ENCODE measurements around the gene ZNF625.
"Not testable (repeated sequence)": the region's sequence is repeated elsewhere in the genome, so short reads cannot be mapped to it uniquely, and the experiment has no call there.

ZNF625 gene

GRCh38 chr19:12137221-12137940 is 19.2 kb downstream of the ZNF625 start:
- Histone ChIP-seq H3K27me3 (ENCODE audit: control insufficient read depth, insufficient read depth, low read length) (no peaks in the 10 kb centered on the region), H3K4me1 (ENCODE audit: control insufficient read depth, insufficient read depth, low read length) (peaks cover 8% of the 10 kb centered on the region), H3K27ac (ENCODE audit: low read depth, low read length) (no peak overlapping the region), H3K9me3 (ENCODE audit: control insufficient read depth, insufficient read depth, low read length) (peaks cover 34% of the 10 kb centered on the region), H3K4me3 (ENCODE audit: low read depth, low read length) (no peak overlapping the region), H3K36me3 (ENCODE audit: control insufficient read depth, insufficient read depth, low read length) (peaks cover 46% of the 10 kb centered on the region), H3K9ac (ENCODE audit: low read depth, low read length) (no peak overlapping the region)

GRCh38 chr19:12133069-12133468 is 23.5 kb downstream of the ZNF625 start:
- H3K9me3 ChIP-seq (ENCODE audit: control insufficient read depth, insufficient read depth, low read length): peaks cover 54% of the 10 kb centered on the region
- peaks cover 62% of the 10 kb centered on the region for H3K36me3 ChIP-seq (ENCODE audit: control insufficient read depth, insufficient read depth, low read length)
- H3K4me1 ChIP-seq (ENCODE audit: control insufficient read depth, insufficient read depth, low read length): no peaks in the 10 kb centered on the region
- H3K9ac ChIP-seq (ENCODE audit: low read depth, low read length): no peak overlapping the region
- no peak overlapping the region for H3K4me3 ChIP-seq (ENCODE audit: low read depth, low read length)
- no peak overlapping the region for H3K27ac ChIP-seq (ENCODE audit: low read depth, low read length)
- no peaks in the 10 kb centered on the region for H3K27me3 ChIP-seq (ENCODE audit: control insufficient read depth, insufficient read depth, low read length)

- Histone ChIP-seq H3K36me3 (ENCODE audit: control insufficient read depth, insufficient read depth, low read length) (peaks cover 13% of the 10 kb centered on the region), H3K27ac (ENCODE audit: low read depth, low read length) (no peak overlapping the region), H3K9ac (ENCODE audit: low read depth, low read length) (no peak overlapping the region), H3K27me3 (ENCODE audit: control insufficient read depth, insufficient read depth, low read length) (no peaks in the 10 kb centered on the region), H3K4me3 (ENCODE audit: low read depth, low read length) (no peak overlapping the region), H3K9me3 (ENCODE audit: control insufficient read depth, insufficient read depth, low read length) (peaks cover 14% of the 10 kb centered on the region), H3K4me1 (ENCODE audit: control insufficient read depth, insufficient read depth, low read length) (no peaks in the 10 kb centered on the region)
Measured at GRCh38 chr19:12126707-12127106, 29.8 kb downstream of the ZNF625 start.

GRCh38 chr19:12117201-12117970 is 39.1 kb downstream of the ZNF625 start:
- peaks cover 18% of the 10 kb centered on the region for H3K9me3 ChIP-seq (ENCODE audit: control insufficient read depth, insufficient read depth, low read length)

GRCh38 chr19:12113121-12113520 is 43.4 kb downstream of the ZNF625 start:
- no peak overlapping the region for H3K27ac ChIP-seq (ENCODE audit: low read depth, low read length)

More at GRCh38 chr19:12117201-12117970, 39.1 kb downstream of the ZNF625 start:
- no peak overlapping the region for H3K4me3 ChIP-seq (ENCODE audit: low read depth, low read length)
- H3K4me1 ChIP-seq (ENCODE audit: control insufficient read depth, insufficient read depth, low read length): no peaks in the 10 kb centered on the region
- H3K27me3 ChIP-seq (ENCODE audit: control insufficient read depth, insufficient read depth, low read length): no peaks in the 10 kb centered on the region
- H3K9ac ChIP-seq (ENCODE audit: low read depth, low read length): no peak overlapping the region
- peaks cover 36% of the 10 kb centered on the region for H3K36me3 ChIP-seq (ENCODE audit: control insufficient read depth, insufficient read depth, low read length)
- H3K27ac ChIP-seq (ENCODE audit: low read depth, low read length): no peak overlapping the region

GRCh38 chr19:12112701-12113100 is 43.8 kb downstream of the ZNF625 start:
- no peaks in the 10 kb centered on the region for H3K4me1 ChIP-seq (ENCODE audit: control insufficient read depth, insufficient read depth, low read length)
- H3K27me3 ChIP-seq (ENCODE audit: control insufficient read depth, insufficient read depth, low read length): no peaks in the 10 kb centered on the region
- no peak overlapping the region for H3K9ac ChIP-seq (ENCODE audit: low read depth, low read length)
- peaks cover 55% of the 10 kb centered on the region for H3K9me3 ChIP-seq (ENCODE audit: control insufficient read depth, insufficient read depth, low read length)
- peak overlapping the region; percentile 12; the same call in 1 of the 2 replicates for H3K4me3 ChIP-seq (ENCODE audit: low read depth, low read length)
- H3K27ac ChIP-seq (ENCODE audit: low read depth, low read length): peak overlapping the region; percentile 5
- H3K36me3 ChIP-seq (ENCODE audit: control insufficient read depth, insufficient read depth, low read length): peaks cover 69% of the 10 kb centered on the region

More at GRCh38 chr19:12113121-12113520, 43.4 kb downstream of the ZNF625 start:
- Histone ChIP-seq H3K36me3 (ENCODE audit: control insufficient read depth, insufficient read depth, low read length) (peaks cover 69% of the 10 kb centered on the region), H3K4me3 (ENCODE audit: low read depth, low read length) (peak overlapping the region; percentile 12; the same call in 1 of the 2 replicates), H3K27me3 (ENCODE audit: control insufficient read depth, insufficient read depth, low read length) (no peaks in the 10 kb centered on the region), H3K9ac (ENCODE audit: low read depth, low read length) (no peak overlapping the region), H3K4me1 (ENCODE audit: control insufficient read depth, insufficient read depth, low read length) (no peaks in the 10 kb centered on the region), H3K9me3 (ENCODE audit: control insufficient read depth, insufficient read depth, low read length) (peaks cover 55% of the 10 kb centered on the region)

- peak overlapping the region; percentile 54 for H3K27ac ChIP-seq (ENCODE audit: low read depth, low read length)
- H3K27me3 ChIP-seq (ENCODE audit: control insufficient read depth, insufficient read depth, low read length): no peaks in the 10 kb centered on the region
- peaks cover 66% of the 10 kb centered on the region for H3K36me3 ChIP-seq (ENCODE audit: control insufficient read depth, insufficient read depth, low read length)
- no peak overlapping the region for H3K4me3 ChIP-seq (ENCODE audit: low read depth, low read length)
- peaks cover 55% of the 10 kb centered on the region for H3K9me3 ChIP-seq (ENCODE audit: control insufficient read depth, insufficient read depth, low read length)
- no peak overlapping the region for H3K9ac ChIP-seq (ENCODE audit: low read depth, low read length)
- no peaks in the 10 kb centered on the region for H3K4me1 ChIP-seq (ENCODE audit: control insufficient read depth, insufficient read depth, low read length)
Measured at GRCh38 chr19:12111943-12112637, 44.4 kb downstream of the ZNF625 start.

- H3K36me3 ChIP-seq (ENCODE audit: control insufficient read depth, insufficient read depth, low read length): peaks cover 71% of the 10 kb centered on the region
- no peak overlapping the region for H3K9ac ChIP-seq (ENCODE audit: low read depth, low read length)
- no peak overlapping the region for H3K4me3 ChIP-seq (ENCODE audit: low read depth, low read length)
- no peak overlapping the region for H3K27ac ChIP-seq (ENCODE audit: low read depth, low read length)
- H3K4me1 ChIP-seq (ENCODE audit: control insufficient read depth, insufficient read depth, low read length): no peaks in the 10 kb centered on the region
- peaks cover 62% of the 10 kb centered on the region for H3K9me3 ChIP-seq (ENCODE audit: control insufficient read depth, insufficient read depth, low read length)
- no peaks in the 10 kb centered on the region for H3K27me3 ChIP-seq (ENCODE audit: control insufficient read depth, insufficient read depth, low read length)
Measured at GRCh38 chr19:12111176-12111575, 45.4 kb downstream of the ZNF625 start.

- not testable (repeated sequence) for H3K4me3 ChIP-seq (ENCODE audit: low read depth, low read length); H3K27ac ChIP-seq (ENCODE audit: low read depth, low read length); H3K27me3 ChIP-seq (ENCODE audit: control insufficient read depth, insufficient read depth, low read length); H3K4me1 ChIP-seq (ENCODE audit: control insufficient read depth, insufficient read depth, low read length); H3K9ac ChIP-seq (ENCODE audit: low read depth, low read length)
- Histone ChIP-seq H3K36me3 (ENCODE audit: control insufficient read depth, insufficient read depth, low read length) (peaks cover 17% of the 10 kb centered on the region), H3K9me3 (ENCODE audit: control insufficient read depth, insufficient read depth, low read length) (peaks cover 27% of the 10 kb centered on the region)
Measured at GRCh38 chr19:12103909-12104308, 52.6 kb downstream of the ZNF625 start.

- Histone ChIP-seq H3K4me1 (ENCODE audit: control insufficient read depth, insufficient read depth, low read length) (no peaks in the 10 kb centered on the region), H3K9ac (ENCODE audit: low read depth, low read length) (no peak overlapping the region), H3K27me3 (ENCODE audit: control insufficient read depth, insufficient read depth, low read length) (no peaks in the 10 kb centered on the region), H3K9me3 (ENCODE audit: control insufficient read depth, insufficient read depth, low read length) (peaks cover 29% of the 10 kb centered on the region), H3K4me3 (ENCODE audit: low read depth, low read length) (no peak overlapping the region), H3K27ac (ENCODE audit: low read depth, low read length) (no peak overlapping the region), H3K36me3 (ENCODE audit: control insufficient read depth, insufficient read depth, low read length) (peaks cover 42% of the 10 kb centered on the region)
Measured at GRCh38 chr19:12098040-12098439, 58.5 kb downstream of the ZNF625 start.
